Stimulated activated CD8-positive, alpha-beta memory T cell treated with anti-CD3 and anti-CD28 coated beads, Interleukin-2, amount 100 ng/mL, for 48 hours (primary cell): ENCODE measurements around the gene CAPRIN1.
A peak's percentile ranks its signal among the peaks of the same experiment; 100 is the strongest.
"Not testable (repeated sequence)": the region's sequence is repeated elsewhere in the genome, so short reads cannot be mapped to it uniquely, and the experiment has no call there.

Experiments
- DNase-seq, 2 donors: peaks; one replicate each; pipeline ENCODE4 v3.0.0-alpha.2; 2020; ENCODE audit warnings: low read depth in 2 of 2

The CAPRIN1 gene

DNA sequence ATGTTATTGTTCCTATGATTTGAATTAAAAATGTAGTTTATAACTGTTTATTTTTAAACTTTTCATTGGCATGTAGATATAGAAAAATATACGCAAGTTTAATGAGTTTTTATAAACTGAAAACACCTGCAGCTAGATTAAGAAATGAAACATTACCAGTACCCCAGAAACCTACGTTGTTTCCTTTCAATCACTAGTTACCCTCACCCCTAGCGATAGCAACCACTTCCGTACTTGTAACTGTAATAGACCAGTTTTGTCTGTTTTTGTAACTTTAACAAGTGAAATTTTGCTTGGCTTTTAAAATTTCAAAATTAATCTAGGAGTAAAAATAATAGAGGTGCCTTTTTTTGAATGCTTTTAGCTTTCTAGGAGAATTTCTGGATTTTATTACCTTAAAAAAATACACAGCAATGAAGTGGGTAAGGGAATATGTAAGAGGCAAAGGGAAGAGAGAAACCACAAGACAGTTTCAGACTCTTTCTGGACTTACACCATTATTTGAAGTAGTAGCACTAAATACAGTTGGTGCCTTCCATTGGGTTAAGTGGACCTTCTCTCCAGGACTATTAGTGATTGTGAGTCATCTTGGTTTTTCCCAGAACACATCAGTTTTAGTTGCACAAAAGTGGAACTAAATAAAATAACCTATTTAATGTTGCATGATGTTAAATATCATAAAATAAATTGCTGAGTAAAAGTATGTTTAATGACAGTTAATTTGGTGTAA lies 35.2 kb downstream of the CAPRIN1 start:
- DNase-seq = no peak

DNA sequence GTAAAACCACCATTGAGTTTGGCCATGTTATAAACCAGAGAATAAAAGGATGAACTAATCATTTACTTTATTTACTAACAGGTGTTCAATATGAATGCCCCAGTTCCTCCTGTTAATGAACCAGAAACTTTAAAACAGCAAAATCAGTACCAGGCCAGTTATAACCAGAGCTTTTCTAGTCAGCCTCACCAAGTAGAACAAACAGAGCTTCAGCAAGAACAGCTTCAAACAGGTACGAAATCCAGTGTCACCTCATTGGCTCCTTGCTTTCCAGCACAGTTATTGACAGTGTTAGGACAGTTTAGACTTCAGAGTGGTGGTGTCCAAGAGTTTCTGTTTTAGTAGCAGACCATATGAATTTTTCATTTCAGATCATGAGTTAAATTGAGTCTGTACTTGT lies 40.3 kb downstream of the CAPRIN1 start:
- DNase-seq = no peak

DNA sequence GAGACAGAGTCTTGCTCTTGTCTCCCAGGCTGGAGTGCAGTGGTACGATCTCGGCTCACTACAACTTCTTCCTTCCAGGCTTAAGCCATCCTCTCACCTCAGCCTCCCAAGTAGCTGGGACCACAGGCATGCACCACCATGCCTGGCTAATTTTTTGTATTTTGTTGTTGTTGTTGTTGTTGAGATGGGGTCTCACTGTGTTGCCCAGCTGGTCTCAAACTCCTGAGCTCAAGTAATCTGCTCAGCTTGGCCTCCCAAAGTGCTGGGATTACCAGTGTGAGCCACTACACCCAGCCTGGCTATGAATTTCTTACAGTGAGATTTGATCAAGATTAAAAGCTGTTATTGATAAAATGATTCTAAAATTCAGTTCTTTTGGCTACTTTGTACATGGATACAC lies 43.4 kb downstream of the CAPRIN1 start:
- not testable (repeated sequence) for DNase-seq

GRCh38 chr11:34098813-34099212 lies 47.3 kb downstream of the CAPRIN1 start:
- DNase-seq = no peak

- no peak for DNase-seq
Observed at GRCh38 chr11:34104680-34105078, 53.1 kb downstream of the CAPRIN1 start.

- DNase-seq = peak; percentile 84 to 96
Observed at GRCh38 chr11:34105079-34105956, 53.8 kb downstream of the CAPRIN1 start, which contains the start of gene NAT10. TSS of gene NAT10 (plus strand) at chr11:34105629. CDS start at chr11:34108226, 2,597 bp downstream.

DNA sequence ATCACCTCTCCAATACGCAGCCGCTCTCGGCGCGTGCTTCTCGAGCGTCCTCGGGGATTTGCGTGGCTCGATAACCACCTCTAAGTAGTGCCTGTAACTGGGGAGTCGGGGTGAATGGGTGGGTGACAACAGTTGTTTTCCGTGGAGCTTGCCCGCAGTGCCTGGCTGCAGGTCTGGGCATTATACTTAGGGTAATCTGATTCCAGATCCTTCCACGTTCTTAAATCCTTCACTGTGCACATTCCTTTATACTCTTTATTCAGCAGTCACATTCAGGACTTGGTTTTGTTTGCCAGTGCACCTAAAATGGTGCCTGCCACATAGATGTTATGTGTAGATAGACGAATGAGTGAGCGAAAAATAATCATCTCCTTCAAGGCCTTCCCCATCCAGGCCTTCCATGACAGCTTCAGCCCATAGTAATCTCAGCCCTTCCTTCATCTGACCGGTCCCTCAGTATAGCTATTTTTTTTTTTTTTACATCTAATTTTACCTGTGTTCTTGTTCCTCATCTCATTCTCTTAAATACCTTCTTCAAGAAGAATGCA lies 54.5 kb downstream of the CAPRIN1 start:
- no peak for DNase-seq

- no peak for DNase-seq
Observed at GRCh38 chr11:34111722-34112270, 60.3 kb downstream of the CAPRIN1 start.

DNA sequence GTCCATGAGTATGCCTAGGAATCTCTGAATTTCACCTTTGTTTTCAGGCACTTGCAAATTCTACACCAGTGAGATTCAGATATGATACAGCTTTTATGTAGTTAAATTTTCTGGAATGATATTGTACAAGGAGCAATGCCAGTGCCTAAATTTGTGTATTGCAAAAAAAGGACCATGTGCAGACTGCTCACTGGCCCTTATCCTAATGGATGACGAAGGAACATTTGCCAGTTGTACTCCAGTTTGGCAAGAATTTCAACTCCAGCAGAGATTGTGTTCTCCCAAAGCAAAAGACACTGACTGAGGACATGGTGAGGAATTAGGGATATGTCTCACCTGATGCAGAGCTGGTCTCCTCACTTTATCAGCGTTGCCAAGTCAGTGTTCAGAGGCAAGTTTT lies 62.5 kb downstream of the CAPRIN1 start:
- no peak for DNase-seq

DNA sequence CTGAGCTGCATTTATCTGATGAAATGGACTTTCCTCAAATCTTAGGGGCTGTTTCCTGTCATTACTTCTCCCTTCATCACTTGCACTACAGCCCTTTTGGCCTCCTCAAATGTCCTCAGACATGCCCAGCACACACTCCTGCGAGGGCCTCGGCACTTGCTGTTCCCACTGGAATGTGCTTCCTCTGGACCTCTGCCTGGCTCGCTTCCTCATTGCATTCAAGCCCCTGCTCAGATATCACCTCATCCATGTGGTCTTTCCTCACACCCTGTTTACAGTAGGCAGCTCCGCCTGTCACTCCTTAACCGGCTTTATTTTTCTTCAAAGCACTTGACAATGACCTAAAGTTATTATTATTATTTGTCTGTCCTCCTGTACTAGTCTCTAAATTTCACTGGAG lies 62.9 kb downstream of the CAPRIN1 start:
- DNase-seq = no peak

GRCh38 chr11:34120651-34121050 lies 69.1 kb downstream of the CAPRIN1 start:
- no peak for DNase-seq

- no peak for DNase-seq
Observed at GRCh38 chr11:34124885-34125668, 73.5 kb downstream of the CAPRIN1 start.

DNA sequence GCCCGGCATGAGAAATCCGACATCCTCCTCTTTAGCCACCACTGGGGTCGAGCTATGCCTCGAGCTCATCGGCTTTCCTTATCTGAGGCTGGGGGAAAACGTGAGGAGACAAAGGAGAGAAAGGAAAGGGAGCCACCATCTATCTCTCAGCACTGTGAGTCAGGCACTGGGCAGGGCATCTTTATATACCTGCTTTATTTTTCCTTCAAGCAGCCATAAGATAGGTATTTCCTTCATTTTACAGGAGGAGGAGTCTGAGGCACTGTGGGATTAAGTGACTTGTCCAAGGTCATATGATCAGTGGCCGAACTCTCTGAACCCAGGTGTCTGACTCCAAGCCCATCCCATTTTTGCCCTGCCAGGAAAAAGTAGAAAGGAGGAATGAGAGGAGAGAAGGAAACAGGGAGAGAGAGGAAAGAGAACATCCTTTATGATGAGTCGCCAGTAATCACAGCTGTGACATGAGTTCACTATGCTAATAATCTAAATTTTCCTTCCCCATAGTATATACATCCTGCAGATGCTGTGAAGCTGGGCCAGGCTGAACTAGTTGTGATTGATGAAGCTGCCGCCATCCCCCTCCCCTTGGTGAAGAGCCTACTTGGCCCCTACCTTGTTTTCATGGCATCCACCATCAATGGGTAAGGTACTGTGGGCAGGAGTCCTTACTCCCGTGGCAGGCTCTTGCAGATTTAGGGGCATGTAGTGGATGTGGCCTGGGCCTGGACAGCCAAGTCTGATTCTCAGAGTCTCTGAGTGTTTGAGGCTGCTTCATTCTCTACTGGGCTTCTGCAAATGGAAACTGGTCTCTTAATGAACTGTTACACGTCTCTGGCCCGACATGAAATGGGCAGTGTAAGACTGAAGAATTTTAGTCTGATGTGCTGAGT lies 75.7 kb downstream of the CAPRIN1 start:
- no peak for DNase-seq

DNA sequence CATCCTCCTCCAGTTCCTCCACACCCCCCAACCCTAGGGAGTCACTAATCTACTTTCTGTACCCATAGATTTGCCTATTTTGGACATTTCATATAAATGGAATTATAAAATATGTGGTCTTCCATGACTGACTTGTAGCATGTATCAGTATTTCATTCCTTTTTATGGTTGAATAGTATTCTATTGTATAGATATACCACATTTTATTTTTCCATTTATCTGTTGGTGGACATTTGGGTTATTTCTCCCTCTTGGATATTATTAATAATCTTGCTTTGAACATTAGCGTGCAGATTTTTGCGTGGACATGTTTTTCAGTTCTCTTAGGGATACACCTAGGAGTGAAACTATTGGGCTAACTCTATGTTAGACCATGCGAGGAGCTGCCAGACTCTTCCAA lies 77.3 kb downstream of the CAPRIN1 start:
- no peak for DNase-seq

DNA sequence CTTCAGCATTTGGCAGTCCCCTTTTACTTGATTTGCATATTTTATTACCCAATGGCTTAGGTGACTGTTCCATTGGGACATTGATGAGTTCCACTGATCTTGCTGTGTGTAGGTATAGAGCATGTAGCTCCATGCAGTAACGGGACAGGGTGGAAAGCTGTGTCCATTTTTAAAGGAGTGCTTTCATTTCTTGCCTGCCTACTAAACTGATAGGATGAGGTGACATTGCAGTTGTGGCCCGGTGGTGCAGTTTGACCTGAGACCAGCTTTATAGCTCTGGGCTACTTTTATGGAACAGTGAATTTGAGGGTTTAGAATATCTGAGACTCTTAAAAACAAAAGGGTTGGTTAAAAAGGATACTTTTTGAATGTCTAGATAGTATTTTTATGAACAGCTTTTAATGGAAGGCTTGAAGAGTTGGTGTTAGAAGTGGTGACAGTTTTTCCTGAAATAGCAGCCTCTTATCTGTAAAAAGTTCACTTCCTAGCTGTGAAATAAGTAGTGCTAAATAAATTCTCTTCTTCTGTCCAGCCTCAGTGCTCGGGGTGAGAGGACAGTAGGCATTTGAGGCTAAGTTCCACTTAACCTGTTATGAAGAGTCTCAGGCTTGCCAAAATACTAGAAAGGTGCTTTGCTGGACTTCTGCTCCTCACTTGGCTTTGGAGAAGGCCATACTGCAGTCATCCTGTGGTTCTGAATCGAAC lies 80.9 kb downstream of the CAPRIN1 start:
- no peak for DNase-seq

DNA sequence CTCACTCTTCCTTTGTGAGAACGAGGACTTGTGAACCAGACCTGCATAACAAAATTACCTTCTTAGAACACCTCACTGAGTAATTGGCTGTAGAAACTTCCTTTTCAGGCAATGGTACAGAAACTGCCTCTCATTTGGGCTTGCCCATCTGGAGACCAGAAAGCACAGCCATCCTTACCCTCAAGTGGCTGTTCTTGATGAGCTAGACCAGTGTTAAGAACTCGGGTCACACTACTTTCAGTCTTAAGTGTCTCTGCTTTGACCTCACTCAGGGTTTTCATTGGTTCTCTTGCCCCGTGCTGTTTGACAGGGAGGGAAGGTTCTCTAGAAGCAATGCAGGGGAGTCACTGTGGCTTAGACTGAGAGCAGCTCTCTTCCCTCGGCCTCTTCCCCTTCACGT lies 83.2 kb downstream of the CAPRIN1 start:
- DNase-seq = no peak

DNA sequence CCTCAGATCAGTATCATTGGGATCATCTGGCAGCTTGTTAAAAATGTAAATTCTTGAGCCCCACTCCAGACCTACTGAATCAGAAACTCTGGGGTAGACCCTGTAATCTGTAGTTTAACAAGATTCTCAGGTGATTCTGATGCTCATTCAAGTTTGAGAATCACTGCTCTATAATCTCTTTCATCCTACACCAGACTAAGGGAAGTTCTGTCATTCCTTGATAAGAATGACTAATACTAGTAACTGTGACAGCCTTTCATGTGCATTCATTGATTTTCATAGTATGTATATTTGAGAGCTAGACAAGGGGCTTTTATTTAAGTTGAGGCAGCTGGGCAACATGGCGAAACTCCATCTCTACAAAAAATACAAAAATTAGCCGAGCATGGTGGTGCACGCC lies 83.9 kb downstream of the CAPRIN1 start:
- no peak for DNase-seq

GRCh38 chr11:34136420-34136819 lies 84.9 kb downstream of the CAPRIN1 start:
- DNase-seq = no peak

- no peak for DNase-seq
Observed at GRCh38 chr11:34139346-34139745, 87.8 kb downstream of the CAPRIN1 start.

GRCh38 chr11:34140149-34140548 lies 88.6 kb downstream of the CAPRIN1 start:
- DNase-seq = no peak
